GM19372 (cell line): ENCODE results near the gene SLX1A.
"Not testable (repeated sequence)": the region's sequence is repeated elsewhere in the genome, so short reads cannot be mapped to it uniquely, and the experiment has no call there.

Source experiments
- ATAC-seq: cut with Tn5 transposase; IDR thresholded peaks from one replicate; pipeline ENCODE4 v1.9.1; 2021; ENCODE audit warnings: mild to moderate bottlenecking, low read depth, moderate library complexity; ENCODE audit not compliant: unreplicated experiment

The SLX1A gene

DNA sequence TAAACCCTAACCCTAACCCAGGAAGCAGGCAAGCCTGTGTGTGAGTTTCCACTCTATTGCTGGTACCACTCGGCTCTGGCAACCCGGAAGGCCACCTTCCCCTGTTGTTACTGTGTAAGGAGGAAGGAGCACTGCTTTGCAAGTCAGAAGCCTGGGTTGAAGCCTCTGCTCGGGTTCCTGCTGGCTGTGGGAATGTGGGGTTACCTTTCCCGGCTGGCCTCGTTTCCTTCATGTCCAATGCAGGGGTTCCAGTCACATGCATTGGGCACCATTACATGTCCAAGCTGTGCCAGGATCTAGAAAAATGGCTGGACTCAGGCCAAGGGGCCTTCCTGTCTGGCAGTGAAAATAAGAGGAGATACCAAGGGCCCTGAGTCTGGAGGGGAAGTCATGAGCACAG lies 23.4 kb downstream of the SLX1A start:
- not testable (repeated sequence) for ATAC-seq
